Measurements from ENCODE around the gene STAB2. TPM values are rescaled to one million over a fixed set of nuclear protein-coding genes. Genes with fewer than 3 reads are reported as not detected.

STAB2 gene
- total RNA-seq, 1 experiment from 2014 or later: not detected

GRCh38 chr12:103748875-103749274 lies 161.8 kb downstream of the STAB2 start:
- no peaks in the 10 kb centered on the region for H3K9me2 ChIP-seq (ENCODE audit: insufficient read depth)
- ChIA-PET RAD21 (ENCODE audit: low non-redundant PET in 1 of 2, low total read pairs in 2 of 2, uncharacterized antibody in 2 of 2, unreplicated experiment in 2 of 2) (no interaction called here), POLR2A (no interaction called here), CTCF (no interaction called here)
- no peaks in the 10 kb centered on the region for H4K20me1 ChIP-seq (ENCODE audit: insufficient read depth)
- H3K4me1 ChIP-seq (ENCODE audit: control insufficient read depth in 1 of 2, insufficient read depth in 2 of 2, low read length in 2 of 2): peaks cover 0 to 10% of the 10 kb centered on the region in 2 experiments; a peak in 1 of 4 replicates
- H3K4me2 ChIP-seq (ENCODE audit: low read length): no peak overlapping the region
- no peaks in the 10 kb centered on the region for H3K27me3 ChIP-seq (ENCODE audit: insufficient read depth, low read length)
- no TSS peak for BruUV-seq (replicated peaks)
- H3K36me3 ChIP-seq (ENCODE audit: control insufficient read depth in 1 of 2, insufficient read depth in 2 of 2, low read length in 2 of 2): no peaks in the 10 kb centered on the region
- no peak overlapping the region for H3K4me3 ChIP-seq (replicated peaks in 1 of 2; ENCODE audit: low read depth in 1 of 2, low read length in 2 of 2)
- no peaks in the 10 kb centered on the region for H3K79me2 ChIP-seq (ENCODE audit: insufficient read depth, low read length)
- intact Hi-C loops (cut with micrococcal nuclease): no loop called here
- DNase-seq (ENCODE audit: low read depth, low spot score) (no peak), ATAC-seq (no peak)
- no peak overlapping the region for H2AFZ ChIP-seq (ENCODE audit: low read depth, low read length, poor library complexity, severe bottlenecking)
- no peak overlapping the region for H3K9ac ChIP-seq (ENCODE audit: low read length)
- H3K9me3 ChIP-seq (ENCODE audit: control insufficient read depth in 1 of 2, insufficient read depth in 1 of 2, low read depth in 1 of 2, low read length in 2 of 2): no peaks in the 10 kb centered on the region
- H3K27ac ChIP-seq (ENCODE audit: low read depth, low read length): no peak overlapping the region
- TF ChIP-seq EZH2 (IDR thresholded peaks at IDR 0.05) (no peak), JUND (IDR thresholded peaks at IDR 0.05) (no peak), FOSL1 (IDR thresholded peaks at IDR 0.05; ENCODE audit: low read depth) (no peak), RAD21 (IDR thresholded peaks at IDR 0.05; ENCODE audit: low read depth) (no peak), EZH2phosphoT487 (IDR thresholded peaks at IDR 0.05; ENCODE audit: borderline replicate concordance) (no peak), POLR2A (IDR thresholded peaks at IDR 0.05; ENCODE audit: borderline replicate concordance, extremely low read depth, insufficient read depth, insufficient read length) (no peak), SP1 (IDR thresholded peaks at IDR 0.05; ENCODE audit: low read depth) (no peak), ZBTB33 (IDR thresholded peaks at IDR 0.05; ENCODE audit: extremely low read depth, insufficient replicate concordance, low read length) (no peak), ZFX (IDR thresholded peaks at IDR 0.05) (no peak), EGR1 (IDR thresholded peaks at IDR 0.05; ENCODE audit: low read depth) (no peak), TCF7L2 (IDR thresholded peaks at IDR 0.05; ENCODE audit: borderline replicate concordance, extremely low read depth, insufficient read depth, insufficient read length) (no peak), POLR2AphosphoS5 (IDR thresholded peaks at IDR 0.05; ENCODE audit: low read depth, low read length) (no peak), CTCF (IDR thresholded peaks at IDR 0.05 in 2 of 3, conservative IDR thresholded peaks at IDR 0.05 in 1 of 3; ENCODE audit: borderline replicate concordance in 1 of 3, insufficient read depth in 1 of 3, low read depth in 2 of 3, low read length in 2 of 3) (no peak), SIN3A (IDR thresholded peaks at IDR 0.05; ENCODE audit: low read depth) (no peak)
- TF ChIP-seq, protein P1, sequence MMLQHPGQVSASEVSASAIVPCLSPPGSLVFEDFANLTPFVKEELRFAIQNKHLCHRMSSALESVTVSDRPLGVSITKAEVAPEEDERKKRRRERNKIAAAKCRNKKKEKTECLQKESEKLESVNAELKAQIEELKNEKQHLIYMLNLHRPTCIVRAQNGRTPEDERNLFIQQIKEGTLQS (IDR thresholded peaks at IDR 0.05): no peak
- TF ChIP-seq, protein P2, sequence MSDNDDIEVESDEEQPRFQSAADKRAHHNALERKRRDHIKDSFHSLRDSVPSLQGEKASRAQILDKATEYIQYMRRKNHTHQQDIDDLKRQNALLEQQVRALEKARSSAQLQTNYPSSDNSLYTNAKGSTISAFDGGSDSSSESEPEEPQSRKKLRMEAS (IDR thresholded peaks at IDR 0.05): no peak
